K562 (cell line): Measurements from ENCODE around the gene TRIM2. TPM values are rescaled to one million over a fixed set of nuclear protein-coding genes. Genes with fewer than 3 reads are reported as not detected.

Experiments used
- ATAC-seq: fragments of 200-7000 bp; cut with Tn5 transposase; 3 replicates; pipeline ENCODE4 v1.9.1; 2020; ENCODE audit warnings: moderate library complexity
- BruUV-seq: library from RNA; stranded (reverse); fragments of 400-500 nt; replicated peaks from 2 replicates; lab custom pipeline; 2021; lab: Mats Ljungman, UMichigan
- CTCF ChIA-PET: fragments of 300-600 bp; formaldehyde crosslinking; extraction: SDS; loops from one replicate; lab custom pipeline; 2021; ENCODE audit warnings: low intra/inter-chr PET ratio; lab: Yijun Ruan, JAX
- POLR2A ChIA-PET: fragments of 300-600, 350-650 bp; sonication (Branson Sonifier 250); formaldehyde crosslinking; extraction: SDS; loops from one replicate; lab custom pipeline; 2021; ENCODE audit warnings: antibody characterized with exemption, inconsistent platforms; lab: Yijun Ruan, JAX
- DNase-seq, 4 experiments: peaks; one replicate each; pipeline versions ENCODE4 v3.0.0 to v3.0.0-alpha.2; 2011 to 2018; ENCODE audit warnings: low spot score in 3 of 4, mixed read lengths in 3 of 4; ENCODE audit errors: extremely low read depth in 1 of 4
- FAIRE-seq: peaks from 2 replicates; lab custom pipeline; 2011; peaks lifted over from hg19 to GRCh38; lab: Jason Lieb, UNC
- H2AFZ ChIP-seq: 2 replicates; pipeline ENCODE4 v1.6.0; 2011; ENCODE audit warnings: low read depth, low read length, control low read depth, inconsistent platforms
- H3K27ac ChIP-seq: fragments of 200-600 bp; 3 replicates; pipeline ENCODE4 v1.8.0; 2011; ENCODE audit warnings: low read depth, mild to moderate bottlenecking, control low read depth, inconsistent platforms, low read length, moderate library complexity, mixed read lengths; ENCODE audit errors: extremely low read depth
- H3K27me3 ChIP-seq, 2 experiments: fragments of 300-600 bp in 1 of 2; 2 replicates in 1 of 2; 3 replicates in 1 of 2; pipeline versions ENCODE4 v1.6.0 to v1.8.0; 2011; ENCODE audit warnings: inconsistent platforms in 2 of 2, low read length in 2 of 2, mild to moderate bottlenecking in 1 of 2, mixed read lengths in 1 of 2, moderate library complexity in 1 of 2; ENCODE audit not compliant: control insufficient read depth in 2 of 2, insufficient read depth in 2 of 2
- H3K36me3 ChIP-seq: fragments of 300-600 bp; 3 replicates; pipeline ENCODE4 v1.8.0; 2011; ENCODE audit warnings: mild to moderate bottlenecking, low read length, inconsistent platforms; ENCODE audit not compliant: control insufficient read depth, insufficient read depth
- H3K4me1 ChIP-seq, 2 experiments: fragments of 200-600 bp in 1 of 2; replicated peaks in 1 of 2; 2 replicates in 1 of 2; 3 replicates in 1 of 2; pipeline versions ENCODE4 v1.5.1 to v1.8.0; 2011; ENCODE audit warnings: inconsistent platforms in 2 of 2, low read length in 2 of 2, mild to moderate bottlenecking in 1 of 2, mixed read lengths in 1 of 2, moderate library complexity in 1 of 2; ENCODE audit not compliant: control insufficient read depth in 2 of 2, insufficient read depth in 2 of 2
- H3K4me2 ChIP-seq: 2 replicates; pipeline ENCODE4 v1.6.1; 2011; ENCODE audit warnings: low read length, control low read depth, inconsistent platforms, mixed read lengths; ENCODE audit not compliant: insufficient read depth
- H3K4me3 ChIP-seq: fragments of 200-600 bp; sonication (generic), shearing (Covaris generic); 2 replicates; pipeline ENCODE4 v1.5.1; 2016; ENCODE audit warnings: control low read depth, inconsistent platforms
- H3K79me2 ChIP-seq: fragments of 200-600 bp; 3 replicates; pipeline ENCODE4 v1.8.0; 2011; ENCODE audit warnings: low read length, inconsistent platforms; ENCODE audit not compliant: control insufficient read depth, insufficient read depth
- H3K9ac ChIP-seq, 2 experiments: 2 replicates each; pipeline versions ENCODE4 v1.6.0 to v1.6.1; 2011; ENCODE audit warnings: low read depth in 2 of 2, low read length in 2 of 2, control low read depth in 1 of 2, inconsistent platforms in 1 of 2, mild to moderate bottlenecking in 1 of 2, mixed read lengths in 1 of 2; ENCODE audit not compliant: insufficient read depth in 1 of 2
- H3K9me1 ChIP-seq: one replicate; pipeline ENCODE4 v1.6.0; 2011; ENCODE audit warnings: inconsistent platforms, mild to moderate bottlenecking, low read length, moderate library complexity; ENCODE audit not compliant: control insufficient read depth, insufficient read depth
- H3K9me3 ChIP-seq: replicated peaks from 2 replicates; pipeline ENCODE4 v1.5.1; 2011; ENCODE audit warnings: low read depth, low read length, inconsistent platforms; ENCODE audit not compliant: control insufficient read depth, insufficient read depth
- H4K20me1 ChIP-seq: replicated peaks from 2 replicates; pipeline ENCODE4 v1.6.1; 2011; ENCODE audit warnings: low read length, inconsistent platforms, mixed read lengths; ENCODE audit not compliant: control insufficient read depth, insufficient read depth
- CUX1 ChIP-seq: fragments of 200-800 bp; sonication (Bioruptor generic); IDR thresholded peaks from 2 replicates; pipeline ENCODE4 v1.6.1; 2016; ENCODE audit warnings: missing genetic modification characterization, missing compliant biosample characterization
- RAD51 ChIP-seq: fragments of 450-650 bp; IDR thresholded peaks from 2 replicates; pipeline ENCODE4 v1.7.1; 2016; ENCODE audit warnings: low read depth, mild to moderate bottlenecking, borderline replicate concordance
- TBL1XR1 ChIP-seq, 2 experiments: IDR thresholded peaks; 2 replicates each; pipeline ENCODE4 v1.6.1; 2012; ENCODE audit warnings: improper control_type of control experiment in 2 of 2, low read length in 2 of 2, mild to moderate bottlenecking in 1 of 2
- ZNF316 ChIP-seq: fragments of 450-650 bp; IDR thresholded peaks from 2 replicates; pipeline ENCODE4 v1.6.1; 2016
- WGBS: fragments of 100-300 bp; shearing (Covaris generic); methylation state at CpG from one replicate; pipeline ENCODE4 v1.1.6; 2016; ENCODE audit warnings: low coverage, mixed read lengths; ENCODE audit not compliant: insufficient coverage; ENCODE audit errors: missing lambda C conversion rate; 5-methylcytosine and 5-hydroxymethylcytosine counted together
- in situ Hi-C: fragments of 300-500 bp; cut with MboI; formaldehyde crosslinking; loops from 4 replicates; pipeline ENCODE4 v1.15.0; 2018; ENCODE audit warnings: inconsistent platforms, mixed read lengths
- intact Hi-C: fragments of 100-400 bp; cut with micrococcal nuclease; formaldehyde crosslinking; loops from 2 replicates; pipeline ENCODE4 v1.14.2; 2022
- polyA plus RNA-seq, 8 experiments: library from polyadenylated mRNA; depleted of rRNA in 4 of 8; stranded (reverse) in 5 of 8; unstranded in 3 of 8; fragments of >200 nt; fragmentation: Nextera tagmentation in 2 of 8; fragmentation: Illumina TruSeq in 1 of 8; extraction: Ambion mirVana in 2 of 8; extraction: Trizol in 1 of 8; gene quantifications; 2 replicates each; pipeline versions ENCODE4 v1.2.1 to v1.2.3, GENCODE V29; 2011 to 2014; ENCODE audit warnings: inconsistent platforms in 1 of 8, missing spikeins in 1 of 8
- total RNA-seq, 7 experiments: library from RNA; depleted of rRNA in 6 of 7; stranded (reverse); fragments of >200 nt in 6 of 7; fragmentation: Illumina TruSeq in 2 of 7; extraction: Trizol in 2 of 7; gene quantifications; 2 replicates each; pipeline versions ENCODE4 v1.2.1 to v1.2.3, GENCODE V29; 2011 to 2021; ENCODE audit warnings: low replicate concordance in 1 of 7
- TF ChIP-seq, protein P1 (sequence below): fragments of 450-650 bp; IDR thresholded peaks from 2 replicates; pipeline ENCODE4 v1.6.1; 2016; ENCODE audit warnings: mild to moderate bottlenecking, moderate library complexity

Gene TRIM2
- total and polyA plus RNA-seq, 9 of the 15 experiments (the other 6 are each of a cell fraction or from before 2014, with no cell fraction given): 0.01 to 0.41 (median 0.13) TPM; not detected in 1

DNA sequence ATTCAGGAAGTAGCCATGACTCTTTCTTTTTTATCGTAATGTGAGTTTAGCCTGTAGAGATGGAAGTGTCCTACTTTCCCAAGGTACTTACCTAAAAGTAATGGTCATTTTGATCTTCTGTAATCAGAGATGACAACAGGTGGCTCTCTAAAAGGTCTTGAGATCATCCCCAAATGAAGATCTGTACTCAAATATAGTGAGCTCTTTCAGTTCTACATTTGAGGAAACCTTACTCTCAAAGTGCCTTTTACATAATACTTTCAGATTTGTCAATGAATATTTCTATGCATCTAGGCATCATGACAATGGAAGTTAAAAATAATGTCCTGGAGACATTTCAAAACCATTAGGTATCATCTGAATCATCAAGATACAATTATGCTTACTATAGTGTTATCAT is 123.0 kb downstream of the TRIM2 start:
- intact Hi-C loops: loop anchor here (10.0 kb wide), 1 partner anchor 472 kb away; no protein-coding TSS in a partner anchor
- ATAC-seq (no peak), DNase-seq (no peak), FAIRE-seq (no peak)
- H3K36me3 ChIP-seq: no peaks in the 10 kb centered on the region
- BruUV-seq: no TSS peak
- H3K9me1 ChIP-seq: no peaks in the 10 kb centered on the region
- WGBS: 26% methylated on average over 1 of the region's 1 CpG
- H3K79me2 ChIP-seq: no peaks in the 10 kb centered on the region
- no peak overlapping the region for H3K27ac ChIP-seq
- in situ Hi-C loops: loop anchor here (10.0 kb wide), 1 partner anchor 182 kb away; no protein-coding TSS in a partner anchor
- H3K4me2 ChIP-seq: no peak overlapping the region
- no peak overlapping the region for H3K9ac ChIP-seq
- H4K20me1 ChIP-seq: no peaks in the 10 kb centered on the region
- no peak overlapping the region for H2AFZ ChIP-seq
- no peaks in the 10 kb centered on the region for H3K4me1 ChIP-seq
- H3K4me3 ChIP-seq: no peak overlapping the region
- ChIA-PET POLR2A (no interaction called here), CTCF (interaction anchor here (0.7 kb wide), 2 partner anchors 9 to 1005 kb away, joined by 3 to 6 read pairs; no protein-coding TSS in a partner anchor)
- no peaks in the 10 kb centered on the region for H3K9me3 ChIP-seq
- peaks cover 9 to 11% of the 10 kb centered on the region in 2 experiments; a peak in 3 of 5 replicates for H3K27me3 ChIP-seq
- TF ChIP-seq, protein P1, sequence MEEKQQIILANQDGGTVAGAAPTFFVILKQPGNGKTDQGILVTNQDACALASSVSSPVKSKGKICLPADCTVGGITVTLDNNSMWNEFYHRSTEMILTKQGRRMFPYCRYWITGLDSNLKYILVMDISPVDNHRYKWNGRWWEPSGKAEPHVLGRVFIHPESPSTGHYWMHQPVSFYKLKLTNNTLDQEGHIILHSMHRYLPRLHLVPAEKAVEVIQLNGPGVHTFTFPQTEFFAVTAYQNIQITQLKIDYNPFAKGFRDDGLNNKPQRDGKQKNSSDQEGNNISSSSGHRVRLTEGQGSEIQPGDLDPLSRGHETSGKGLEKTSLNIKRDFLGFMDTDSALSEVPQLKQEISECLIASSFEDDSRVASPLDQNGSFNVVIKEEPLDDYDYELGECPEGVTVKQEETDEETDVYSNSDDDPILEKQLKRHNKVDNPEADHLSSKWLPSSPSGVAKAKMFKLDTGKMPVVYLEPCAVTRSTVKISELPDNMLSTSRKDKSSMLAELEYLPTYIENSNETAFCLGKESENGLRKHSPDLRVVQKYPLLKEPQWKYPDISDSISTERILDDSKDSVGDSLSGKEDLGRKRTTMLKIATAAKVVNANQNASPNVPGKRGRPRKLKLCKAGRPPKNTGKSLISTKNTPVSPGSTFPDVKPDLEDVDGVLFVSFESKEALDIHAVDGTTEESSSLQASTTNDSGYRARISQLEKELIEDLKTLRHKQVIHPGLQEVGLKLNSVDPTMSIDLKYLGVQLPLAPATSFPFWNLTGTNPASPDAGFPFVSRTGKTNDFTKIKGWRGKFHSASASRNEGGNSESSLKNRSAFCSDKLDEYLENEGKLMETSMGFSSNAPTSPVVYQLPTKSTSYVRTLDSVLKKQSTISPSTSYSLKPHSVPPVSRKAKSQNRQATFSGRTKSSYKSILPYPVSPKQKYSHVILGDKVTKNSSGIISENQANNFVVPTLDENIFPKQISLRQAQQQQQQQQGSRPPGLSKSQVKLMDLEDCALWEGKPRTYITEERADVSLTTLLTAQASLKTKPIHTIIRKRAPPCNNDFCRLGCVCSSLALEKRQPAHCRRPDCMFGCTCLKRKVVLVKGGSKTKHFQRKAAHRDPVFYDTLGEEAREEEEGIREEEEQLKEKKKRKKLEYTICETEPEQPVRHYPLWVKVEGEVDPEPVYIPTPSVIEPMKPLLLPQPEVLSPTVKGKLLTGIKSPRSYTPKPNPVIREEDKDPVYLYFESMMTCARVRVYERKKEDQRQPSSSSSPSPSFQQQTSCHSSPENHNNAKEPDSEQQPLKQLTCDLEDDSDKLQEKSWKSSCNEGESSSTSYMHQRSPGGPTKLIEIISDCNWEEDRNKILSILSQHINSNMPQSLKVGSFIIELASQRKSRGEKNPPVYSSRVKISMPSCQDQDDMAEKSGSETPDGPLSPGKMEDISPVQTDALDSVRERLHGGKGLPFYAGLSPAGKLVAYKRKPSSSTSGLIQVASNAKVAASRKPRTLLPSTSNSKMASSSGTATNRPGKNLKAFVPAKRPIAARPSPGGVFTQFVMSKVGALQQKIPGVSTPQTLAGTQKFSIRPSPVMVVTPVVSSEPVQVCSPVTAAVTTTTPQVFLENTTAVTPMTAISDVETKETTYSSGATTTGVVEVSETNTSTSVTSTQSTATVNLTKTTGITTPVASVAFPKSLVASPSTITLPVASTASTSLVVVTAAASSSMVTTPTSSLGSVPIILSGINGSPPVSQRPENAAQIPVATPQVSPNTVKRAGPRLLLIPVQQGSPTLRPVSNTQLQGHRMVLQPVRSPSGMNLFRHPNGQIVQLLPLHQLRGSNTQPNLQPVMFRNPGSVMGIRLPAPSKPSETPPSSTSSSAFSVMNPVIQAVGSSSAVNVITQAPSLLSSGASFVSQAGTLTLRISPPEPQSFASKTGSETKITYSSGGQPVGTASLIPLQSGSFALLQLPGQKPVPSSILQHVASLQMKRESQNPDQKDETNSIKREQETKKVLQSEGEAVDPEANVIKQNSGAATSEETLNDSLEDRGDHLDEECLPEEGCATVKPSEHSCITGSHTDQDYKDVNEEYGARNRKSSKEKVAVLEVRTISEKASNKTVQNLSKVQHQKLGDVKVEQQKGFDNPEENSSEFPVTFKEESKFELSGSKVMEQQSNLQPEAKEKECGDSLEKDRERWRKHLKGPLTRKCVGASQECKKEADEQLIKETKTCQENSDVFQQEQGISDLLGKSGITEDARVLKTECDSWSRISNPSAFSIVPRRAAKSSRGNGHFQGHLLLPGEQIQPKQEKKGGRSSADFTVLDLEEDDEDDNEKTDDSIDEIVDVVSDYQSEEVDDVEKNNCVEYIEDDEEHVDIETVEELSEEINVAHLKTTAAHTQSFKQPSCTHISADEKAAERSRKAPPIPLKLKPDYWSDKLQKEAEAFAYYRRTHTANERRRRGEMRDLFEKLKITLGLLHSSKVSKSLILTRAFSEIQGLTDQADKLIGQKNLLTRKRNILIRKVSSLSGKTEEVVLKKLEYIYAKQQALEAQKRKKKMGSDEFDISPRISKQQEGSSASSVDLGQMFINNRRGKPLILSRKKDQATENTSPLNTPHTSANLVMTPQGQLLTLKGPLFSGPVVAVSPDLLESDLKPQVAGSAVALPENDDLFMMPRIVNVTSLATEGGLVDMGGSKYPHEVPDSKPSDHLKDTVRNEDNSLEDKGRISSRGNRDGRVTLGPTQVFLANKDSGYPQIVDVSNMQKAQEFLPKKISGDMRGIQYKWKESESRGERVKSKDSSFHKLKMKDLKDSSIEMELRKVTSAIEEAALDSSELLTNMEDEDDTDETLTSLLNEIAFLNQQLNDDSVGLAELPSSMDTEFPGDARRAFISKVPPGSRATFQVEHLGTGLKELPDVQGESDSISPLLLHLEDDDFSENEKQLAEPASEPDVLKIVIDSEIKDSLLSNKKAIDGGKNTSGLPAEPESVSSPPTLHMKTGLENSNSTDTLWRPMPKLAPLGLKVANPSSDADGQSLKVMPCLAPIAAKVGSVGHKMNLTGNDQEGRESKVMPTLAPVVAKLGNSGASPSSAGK: no peak
- no peak for TF ChIP-seq RAD51
- no peak for TF ChIP-seq TBL1XR1 (IDR thresholded peaks at IDR 0.05; ENCODE audit: low read length in 2 of 2)
- no peak for TF ChIP-seq CUX1 (CRISPR knock-in tag)
- TF ChIP-seq ZNF316: peak; percentile 21; the same call in 1 of the 2 replicates
